ENCODE data around the gene ZNF71.

DNA sequence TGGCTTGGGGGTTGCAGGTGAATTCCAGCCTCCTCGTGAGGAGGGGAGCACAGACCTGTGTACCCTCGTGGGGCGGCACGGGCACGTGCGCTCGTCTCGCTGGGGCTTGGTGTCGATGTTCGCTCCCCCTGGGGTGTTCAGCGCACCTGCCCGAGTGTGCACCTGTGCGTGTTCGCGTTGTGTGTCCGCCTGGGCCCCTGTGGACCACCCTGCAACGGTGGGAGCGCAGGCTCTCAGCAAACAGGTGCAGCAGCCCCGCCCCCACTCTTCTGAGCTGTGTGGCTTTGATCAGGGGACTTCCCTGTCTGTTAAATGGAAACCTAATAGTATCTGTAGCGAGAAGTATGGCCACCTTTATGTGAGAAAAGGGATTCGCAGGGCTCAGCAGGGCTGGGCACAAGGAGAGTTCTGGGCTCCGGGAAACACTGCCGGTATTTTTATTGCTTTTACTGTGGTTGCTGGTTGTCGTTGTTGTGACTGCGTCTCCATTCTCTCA is 48.4 kb downstream of the ZNF71 start:
- TF ChIP-seq, protein P1, sequence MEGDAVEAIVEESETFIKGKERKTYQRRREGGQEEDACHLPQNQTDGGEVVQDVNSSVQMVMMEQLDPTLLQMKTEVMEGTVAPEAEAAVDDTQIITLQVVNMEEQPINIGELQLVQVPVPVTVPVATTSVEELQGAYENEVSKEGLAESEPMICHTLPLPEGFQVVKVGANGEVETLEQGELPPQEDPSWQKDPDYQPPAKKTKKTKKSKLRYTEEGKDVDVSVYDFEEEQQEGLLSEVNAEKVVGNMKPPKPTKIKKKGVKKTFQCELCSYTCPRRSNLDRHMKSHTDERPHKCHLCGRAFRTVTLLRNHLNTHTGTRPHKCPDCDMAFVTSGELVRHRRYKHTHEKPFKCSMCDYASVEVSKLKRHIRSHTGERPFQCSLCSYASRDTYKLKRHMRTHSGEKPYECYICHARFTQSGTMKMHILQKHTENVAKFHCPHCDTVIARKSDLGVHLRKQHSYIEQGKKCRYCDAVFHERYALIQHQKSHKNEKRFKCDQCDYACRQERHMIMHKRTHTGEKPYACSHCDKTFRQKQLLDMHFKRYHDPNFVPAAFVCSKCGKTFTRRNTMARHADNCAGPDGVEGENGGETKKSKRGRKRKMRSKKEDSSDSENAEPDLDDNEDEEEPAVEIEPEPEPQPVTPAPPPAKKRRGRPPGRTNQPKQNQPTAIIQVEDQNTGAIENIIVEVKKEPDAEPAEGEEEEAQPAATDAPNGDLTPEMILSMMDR (optimal IDR thresholded peaks at IDR 0.05 in 1 of 3, IDR thresholded peaks at IDR 0.05 in 1 of 3, conservative IDR thresholded peaks at IDR 0.05 in 1 of 3; ENCODE audit: extremely low read depth in 1 of 3, insufficient read depth in 2 of 3, low read length in 3 of 3) = no peak
- TF ChIP-seq EZH2 (IDR thresholded peaks at IDR 0.05; ENCODE audit: low read length) = no peak

All from keratinocyte (primary cell).